Measurements from ENCODE around the gene DNAJC10. TPM values are rescaled to one million over a fixed set of nuclear protein-coding genes. Genes with fewer than 3 reads are reported as not detected.
A peak's percentile ranks its signal among the peaks of the same experiment; 100 is the strongest.

DNAJC10 gene
- total RNA-seq, 2 donors from 2014 or later = 72.0 to 75.6 TPM

- H3K9me3 ChIP-seq = no peaks in the 10 kb centered on the region
- H3K4me1 ChIP-seq (ENCODE audit: control insufficient read depth in 1 of 2, low read depth in 2 of 2) = peaks cover 0 to 23% of the 10 kb centered on the region in 2 donors
- no peaks in the 10 kb centered on the region for H3K27me3 ChIP-seq (replicated peaks; ENCODE audit: insufficient read depth)
- no peaks in the 10 kb centered on the region for H3K36me3 ChIP-seq
- TF ChIP-seq CTCF (IDR thresholded peaks at IDR 0.05) = no peak
- H3K27ac ChIP-seq = no peak overlapping the region
- DNase-seq (ENCODE audit: low spot score) (no peak), ATAC-seq (ENCODE audit: insufficient number of reproducible peaks, low FRiP score, low read depth) (no peak)
- H3K4me3 ChIP-seq = no peak overlapping the region
These were observed 108.2 kb downstream of the DNAJC10 start for GRCh38 chr2:182824056-182824766.

GRCh38 chr2:182824767-182825158 is 108.7 kb downstream of the DNAJC10 start:
- DNase-seq (ENCODE audit: low spot score) (no peak), ATAC-seq (ENCODE audit: insufficient number of reproducible peaks, low FRiP score, low read depth) (no peak)
- no peak overlapping the region for H3K4me3 ChIP-seq
- no peaks in the 10 kb centered on the region for H3K27me3 ChIP-seq (replicated peaks; ENCODE audit: insufficient read depth)
- TF ChIP-seq CTCF (IDR thresholded peaks at IDR 0.05) = no peak
- H3K4me1 ChIP-seq (ENCODE audit: control insufficient read depth in 1 of 2, low read depth in 2 of 2) = peaks cover 0 to 23% of the 10 kb centered on the region in 2 donors
- no peaks in the 10 kb centered on the region for H3K9me3 ChIP-seq
- H3K27ac ChIP-seq = no peak overlapping the region
- no peaks in the 10 kb centered on the region for H3K36me3 ChIP-seq

- TF ChIP-seq CTCF (IDR thresholded peaks at IDR 0.05) = no peak
- Histone ChIP-seq H3K36me3 (no peaks in the 10 kb centered on the region), H3K9me3 (no peaks in the 10 kb centered on the region), H3K27ac (no peak overlapping the region), H3K4me1 (ENCODE audit: control insufficient read depth in 1 of 2, low read depth in 2 of 2) (peaks cover 0 to 23% of the 10 kb centered on the region in 2 donors), H3K4me3 (no peak overlapping the region), H3K27me3 (replicated peaks; ENCODE audit: insufficient read depth) (no peaks in the 10 kb centered on the region)
- ATAC-seq (ENCODE audit: insufficient number of reproducible peaks, low FRiP score, low read depth) (no peak), DNase-seq (ENCODE audit: low spot score) (no peak)
These were observed 110.0 kb downstream of the DNAJC10 start for GRCh38 chr2:182826064-182826463.

- ATAC-seq (ENCODE audit: insufficient number of reproducible peaks, low FRiP score, low read depth) (no peak), DNase-seq (ENCODE audit: low spot score) (no peak)
- no peaks in the 10 kb centered on the region for H3K36me3 ChIP-seq
- peaks cover 0 to 23% of the 10 kb centered on the region in 2 donors for H3K4me1 ChIP-seq (ENCODE audit: control insufficient read depth in 1 of 2, low read depth in 2 of 2)
- H3K27me3 ChIP-seq (replicated peaks; ENCODE audit: insufficient read depth) = no peaks in the 10 kb centered on the region
- peak overlapping the region; percentile 36 to 41 for H3K27ac ChIP-seq
- no peaks in the 10 kb centered on the region for H3K9me3 ChIP-seq
- no peak overlapping the region for H3K4me3 ChIP-seq
- TF ChIP-seq CTCF (IDR thresholded peaks at IDR 0.05) = no peak
These were observed 110.4 kb downstream of the DNAJC10 start for GRCh38 chr2:182826496-182826895.

GRCh38 chr2:182827182-182827879 is 111.3 kb downstream of the DNAJC10 start:
- Histone ChIP-seq H3K4me1 (ENCODE audit: control insufficient read depth in 1 of 2, low read depth in 2 of 2) (peaks cover 0 to 23% of the 10 kb centered on the region in 2 donors), H3K4me3 (no peak overlapping the region), H3K36me3 (no peaks in the 10 kb centered on the region), H3K9me3 (no peaks in the 10 kb centered on the region), H3K27me3 (replicated peaks; ENCODE audit: insufficient read depth) (no peaks in the 10 kb centered on the region), H3K27ac (peak overlapping the region; percentile 36 to 51)
- TF ChIP-seq CTCF (IDR thresholded peaks at IDR 0.05) = no peak
- ATAC-seq (ENCODE audit: insufficient number of reproducible peaks, low FRiP score, low read depth) = peak; percentile 55
- DNase-seq (ENCODE audit: low spot score) = no peak

Measured in thoracic aorta (tissue), 2 donors.